ENCODE results near the gene TAF4. TPM values are rescaled to one million over a fixed set of nuclear protein-coding genes. Genes with fewer than 3 reads are reported as not detected.

The TAF4 gene
- total and polyA plus RNA-seq, 8 donors: 5.7 to 15.2 (median 8.4) TPM

DNA sequence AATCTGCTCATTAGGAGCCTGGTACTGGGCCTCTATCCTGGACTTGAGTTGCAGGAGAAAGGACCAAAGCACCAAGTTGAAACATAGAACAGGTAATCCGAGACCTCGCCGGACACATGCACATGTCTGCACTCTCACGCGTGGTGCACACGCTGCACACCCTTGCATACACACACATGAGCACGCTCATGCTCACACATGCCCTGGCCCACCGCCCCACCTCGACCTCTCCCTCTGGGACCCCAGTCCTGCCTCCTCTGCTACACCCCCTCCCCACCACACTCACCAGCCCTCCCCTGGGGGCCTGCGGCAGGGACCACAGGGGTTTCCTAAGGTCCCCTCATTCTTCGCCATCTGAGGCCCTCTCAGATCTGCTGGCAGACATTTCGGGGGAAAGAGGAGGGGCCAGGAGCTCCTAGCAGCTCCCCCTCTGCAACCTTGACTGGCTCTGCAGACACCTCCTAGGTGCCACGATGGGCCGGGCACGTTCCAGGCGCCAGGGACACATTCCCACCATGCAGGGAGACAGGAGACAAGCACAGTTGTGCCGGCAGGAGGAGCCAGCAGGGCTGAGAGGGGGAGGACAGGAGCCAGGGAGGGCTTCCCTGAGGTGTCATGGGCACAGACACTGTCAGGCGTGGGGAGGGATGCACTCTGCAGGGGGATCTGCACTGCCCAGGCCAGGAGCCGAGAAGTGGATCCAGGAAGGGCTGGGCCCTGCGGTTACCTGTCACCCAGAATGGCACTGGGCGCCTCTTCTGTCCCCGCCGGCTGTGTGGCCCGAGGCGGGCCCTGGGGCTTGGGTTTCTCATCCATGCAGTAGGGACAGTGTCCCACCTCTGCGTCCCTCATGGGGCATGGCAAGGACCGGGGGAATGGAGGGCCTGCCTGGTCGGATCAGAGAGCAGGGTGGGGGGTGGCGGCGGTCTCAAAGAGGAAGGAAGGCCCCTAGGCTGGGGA lies 31.0 kb upstream of the TAF4 start:
- Histone ChIP-seq H3K27me3 (no peaks in the 10 kb centered on the region), H3K9me3 (no peaks in the 10 kb centered on the region), H3K27ac (no peak overlapping the region), H3K4me3 (no peak overlapping the region), H3K36me3 (no peaks in the 10 kb centered on the region), H3K4me1 (no peaks in the 10 kb centered on the region)
- ATAC-seq (no peak), FAIRE-seq (no peak), DNase-seq (peak in 1 of 6 donors; percentile 60)
- WGBS, 2 donors: 86 to 90% methylated on average over 29 to 30 of the region's 30 CpGs
- intact Hi-C loops (cut with DNase I): no loop called here
- no peak for TF ChIP-seq CTCF (IDR thresholded peaks at IDR 0.05)

GRCh38 chr20:62089393-62089792 lies 23.7 kb upstream of the TAF4 start:
- FAIRE-seq: no peak
- no peak for ATAC-seq
- TF ChIP-seq CTCF (IDR thresholded peaks at IDR 0.05): no peak
- no peak for DNase-seq
- H3K27ac ChIP-seq: no peak overlapping the region
- no peak overlapping the region for H3K4me3 ChIP-seq
- no peaks in the 10 kb centered on the region for H3K27me3 ChIP-seq
- intact Hi-C loops (cut with DNase I): no loop called here
- no peaks in the 10 kb centered on the region for H3K9me3 ChIP-seq
- no peaks in the 10 kb centered on the region for H3K36me3 ChIP-seq
- no peaks in the 10 kb centered on the region for H3K4me1 ChIP-seq
- 48 to 52% methylated on average over 3 of the region's 3 CpGs for WGBS, 2 donors

GRCh38 chr20:62088258-62089127 lies 22.8 kb upstream of the TAF4 start:
- H3K4me3 ChIP-seq: no peak overlapping the region
- no peaks in the 10 kb centered on the region for H3K9me3 ChIP-seq
- DNase-seq (peak in 1 of 6 donors; percentile 46), FAIRE-seq (no peak), ATAC-seq (peak; percentile 40 to 78 (median 52))
- no peaks in the 10 kb centered on the region for H3K4me1 ChIP-seq
- no peak overlapping the region for H3K27ac ChIP-seq
- TF ChIP-seq CTCF (IDR thresholded peaks at IDR 0.05): no peak
- no peaks in the 10 kb centered on the region for H3K36me3 ChIP-seq
- no peaks in the 10 kb centered on the region for H3K27me3 ChIP-seq
- intact Hi-C loops (cut with DNase I): no loop called here
- 54 to 56% methylated on average over 15 of the region's 15 CpGs for WGBS, 2 donors

DNA sequence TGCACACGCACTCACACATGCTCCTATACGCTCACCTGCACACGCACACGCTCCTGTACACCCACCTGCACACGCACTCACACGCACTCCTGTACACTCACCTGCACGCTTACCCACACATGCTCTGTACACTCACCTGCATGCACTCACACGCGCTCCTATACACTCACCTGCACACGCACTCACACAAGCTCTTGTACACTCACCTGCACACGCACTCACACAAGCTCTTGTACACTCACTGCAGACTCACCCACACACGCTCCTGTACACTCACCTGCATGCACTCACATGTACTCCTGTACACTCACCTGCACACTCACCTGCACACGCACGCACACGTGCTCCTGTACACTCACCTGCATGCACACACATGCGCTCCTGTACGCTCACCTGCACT lies 22.0 kb upstream of the TAF4 start:
- FAIRE-seq: no peak
- no peak for TF ChIP-seq CTCF (IDR thresholded peaks at IDR 0.05)

More for the DNA sequence above, 22.0 kb upstream of the TAF4 start:
- Histone ChIP-seq H3K4me1 (no peaks in the 10 kb centered on the region), H3K9me3 (no peaks in the 10 kb centered on the region), H3K27me3 (no peaks in the 10 kb centered on the region), H3K4me3 (no peak overlapping the region), H3K27ac (no peak overlapping the region), H3K36me3 (no peaks in the 10 kb centered on the region)
- intact Hi-C loops (cut with DNase I): no loop called here
- 82 to 92% methylated on average over 17 of the region's 17 CpGs for whole genome bisulfite sequencing, 2 donors
- ATAC-seq (no peak), DNase-seq (no peak)
